ENCODE measurements around the gene PBRM1.

DNA sequence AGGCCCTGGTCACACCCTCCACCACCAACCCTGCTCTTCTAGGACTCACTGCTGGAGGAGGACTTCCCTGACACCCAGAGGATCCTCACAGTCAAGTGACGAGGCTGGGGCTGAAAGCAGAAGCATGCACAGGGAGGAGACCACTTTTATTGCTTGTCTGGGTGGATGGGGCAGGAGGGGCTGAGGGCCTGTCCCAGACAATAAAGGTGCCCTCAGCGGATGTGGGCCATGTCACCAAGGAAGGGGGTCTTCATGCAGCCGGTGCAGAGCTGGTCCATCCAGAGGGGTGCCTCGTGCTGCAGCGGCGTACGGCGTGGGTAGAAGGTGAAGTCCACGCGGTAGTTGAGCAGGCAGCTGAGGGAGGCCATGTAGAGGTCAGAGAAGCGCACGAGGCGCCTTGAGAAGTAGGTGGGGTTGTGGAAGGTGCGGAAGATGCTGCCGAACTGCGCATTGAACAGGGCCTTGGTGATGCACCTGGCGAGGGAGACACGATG lies 161.4 kb downstream of the PBRM1 start:
- TF ChIP-seq, protein P1, sequence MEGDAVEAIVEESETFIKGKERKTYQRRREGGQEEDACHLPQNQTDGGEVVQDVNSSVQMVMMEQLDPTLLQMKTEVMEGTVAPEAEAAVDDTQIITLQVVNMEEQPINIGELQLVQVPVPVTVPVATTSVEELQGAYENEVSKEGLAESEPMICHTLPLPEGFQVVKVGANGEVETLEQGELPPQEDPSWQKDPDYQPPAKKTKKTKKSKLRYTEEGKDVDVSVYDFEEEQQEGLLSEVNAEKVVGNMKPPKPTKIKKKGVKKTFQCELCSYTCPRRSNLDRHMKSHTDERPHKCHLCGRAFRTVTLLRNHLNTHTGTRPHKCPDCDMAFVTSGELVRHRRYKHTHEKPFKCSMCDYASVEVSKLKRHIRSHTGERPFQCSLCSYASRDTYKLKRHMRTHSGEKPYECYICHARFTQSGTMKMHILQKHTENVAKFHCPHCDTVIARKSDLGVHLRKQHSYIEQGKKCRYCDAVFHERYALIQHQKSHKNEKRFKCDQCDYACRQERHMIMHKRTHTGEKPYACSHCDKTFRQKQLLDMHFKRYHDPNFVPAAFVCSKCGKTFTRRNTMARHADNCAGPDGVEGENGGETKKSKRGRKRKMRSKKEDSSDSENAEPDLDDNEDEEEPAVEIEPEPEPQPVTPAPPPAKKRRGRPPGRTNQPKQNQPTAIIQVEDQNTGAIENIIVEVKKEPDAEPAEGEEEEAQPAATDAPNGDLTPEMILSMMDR (IDR thresholded peaks at IDR 0.05) = no peak
- TF ChIP-seq POLR2A (IDR thresholded peaks at IDR 0.05) = no peak

Data from thyroid gland (tissue), 4 donors.